Fibroblast of gingiva (primary cell): ENCODE data around the gene DENND1C.
"Not testable (repeated sequence)": the region's sequence is repeated elsewhere in the genome, so short reads cannot be mapped to it uniquely, and the experiment has no call there.

Source experiments
- DNase-seq: peaks from one replicate; pipeline ENCODE4 v3.0.0-alpha.2; 2011; ENCODE audit warnings: low read depth

The DENND1C gene

DNA sequence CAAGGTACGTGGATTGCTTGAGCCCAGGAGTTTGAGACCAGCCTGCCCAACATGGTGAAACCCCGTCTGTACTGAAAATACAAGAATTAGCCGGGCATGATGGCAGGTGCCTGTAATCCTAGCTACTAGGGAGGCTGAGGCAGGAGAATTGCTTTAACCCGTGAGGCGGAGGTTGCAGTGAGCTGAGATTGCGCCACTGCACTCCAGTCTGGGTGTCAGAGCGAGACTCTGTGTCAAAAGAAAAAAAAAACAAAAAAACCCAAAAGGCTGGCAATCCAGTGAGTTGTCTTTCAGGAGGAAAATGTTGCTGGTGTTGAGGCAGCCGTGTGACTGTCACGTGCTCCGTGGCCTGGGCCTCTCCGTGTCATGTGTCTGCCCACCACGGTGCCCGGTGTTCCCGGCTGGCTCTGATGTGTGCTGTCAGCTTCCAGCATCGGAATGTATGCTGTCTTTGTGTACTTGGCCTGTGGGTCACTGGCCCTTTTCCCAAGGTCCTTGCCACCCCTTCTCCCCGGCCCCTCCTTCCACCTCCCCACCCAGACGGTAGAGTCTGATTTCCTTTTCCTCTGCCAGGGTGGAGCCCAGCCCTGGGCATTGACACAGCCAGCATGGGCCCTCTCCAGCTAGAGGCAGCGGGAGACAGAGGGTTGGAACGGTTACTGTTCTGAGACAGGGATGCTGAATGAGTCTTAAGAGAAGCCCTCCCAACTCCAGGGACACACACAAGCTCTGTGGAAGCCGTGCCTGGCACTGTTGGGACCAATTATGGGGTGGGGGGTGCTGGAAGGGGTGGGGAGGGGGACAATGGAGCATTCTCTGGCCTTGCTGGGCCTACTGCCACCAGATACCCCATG lies 27.8 kb upstream of the DENND1C start:
- no peak for DNase-seq

DNA sequence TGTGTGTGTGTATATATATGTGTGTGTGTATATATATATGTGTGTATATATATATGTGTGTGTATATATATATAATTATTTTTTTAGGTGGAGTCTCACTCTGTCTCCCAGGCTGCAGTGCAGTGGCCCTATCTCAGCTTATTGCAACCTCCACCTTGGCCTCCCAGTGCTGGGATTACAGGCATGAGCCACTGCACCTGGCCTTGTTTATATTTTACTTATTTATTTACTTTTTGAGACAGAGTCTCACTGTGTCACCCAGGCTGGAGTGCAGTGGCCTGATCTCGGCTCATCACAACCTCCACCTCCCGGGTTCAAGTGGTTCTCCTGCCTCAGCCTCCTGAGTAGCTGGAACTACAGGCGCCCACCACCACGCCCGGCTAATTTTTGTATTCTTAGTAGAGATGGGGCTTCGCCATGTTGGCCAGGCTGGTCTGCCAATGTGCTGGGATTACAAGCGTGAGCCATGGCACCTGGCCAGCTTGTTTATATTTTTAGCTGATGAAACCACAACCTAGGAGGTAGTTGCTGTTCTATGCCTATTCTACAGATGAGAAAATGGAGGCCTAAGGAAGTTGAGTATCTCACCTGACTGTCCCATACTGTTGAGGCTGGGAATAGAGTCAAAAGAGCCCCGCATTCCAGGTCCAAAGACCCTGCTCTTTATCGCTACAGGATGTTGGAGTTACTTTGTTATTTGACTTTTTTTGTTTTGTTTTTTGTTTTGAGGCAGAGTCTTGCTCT lies 26.6 kb upstream of the DENND1C start:
- not testable (repeated sequence) for DNase-seq

DNA sequence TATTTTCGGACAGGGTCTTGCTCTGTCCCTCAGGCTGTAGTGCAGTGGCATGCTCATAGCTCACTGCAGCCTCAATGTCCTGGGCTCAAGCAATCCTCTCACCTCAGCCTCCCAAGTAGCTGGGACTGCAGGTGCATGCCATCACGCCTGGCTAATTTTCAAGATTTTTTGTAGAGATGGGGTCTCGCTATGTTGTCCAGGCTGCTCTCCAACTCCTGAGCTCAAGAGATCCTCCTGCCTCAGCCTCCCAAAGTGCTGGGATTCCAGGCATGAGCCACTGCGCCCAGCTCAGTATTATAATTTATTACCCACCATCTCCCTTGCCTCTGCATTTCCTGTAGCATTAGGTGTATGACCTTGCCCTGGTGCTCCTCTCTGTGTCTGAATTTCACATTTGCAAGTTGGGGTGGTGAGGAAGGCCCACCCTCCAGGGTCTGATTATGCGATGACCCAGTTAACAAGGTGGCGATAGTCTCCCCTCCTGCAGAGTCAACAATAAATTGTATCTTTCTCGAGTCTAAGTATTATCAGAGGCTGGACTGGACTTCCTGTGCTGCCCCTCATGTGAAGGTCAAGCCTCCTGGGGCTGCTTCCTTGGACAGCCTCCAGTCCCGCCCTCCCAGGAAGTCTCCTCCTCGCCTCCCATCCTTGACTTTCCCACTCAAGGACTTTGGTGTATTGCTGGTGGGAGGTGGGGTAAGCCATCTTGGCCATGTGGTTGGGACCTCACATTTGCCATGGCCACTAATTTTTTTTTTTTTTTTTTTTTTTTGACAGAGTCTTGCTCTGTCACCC lies 22.0 kb upstream of the DENND1C start:
- no peak for DNase-seq

DNA sequence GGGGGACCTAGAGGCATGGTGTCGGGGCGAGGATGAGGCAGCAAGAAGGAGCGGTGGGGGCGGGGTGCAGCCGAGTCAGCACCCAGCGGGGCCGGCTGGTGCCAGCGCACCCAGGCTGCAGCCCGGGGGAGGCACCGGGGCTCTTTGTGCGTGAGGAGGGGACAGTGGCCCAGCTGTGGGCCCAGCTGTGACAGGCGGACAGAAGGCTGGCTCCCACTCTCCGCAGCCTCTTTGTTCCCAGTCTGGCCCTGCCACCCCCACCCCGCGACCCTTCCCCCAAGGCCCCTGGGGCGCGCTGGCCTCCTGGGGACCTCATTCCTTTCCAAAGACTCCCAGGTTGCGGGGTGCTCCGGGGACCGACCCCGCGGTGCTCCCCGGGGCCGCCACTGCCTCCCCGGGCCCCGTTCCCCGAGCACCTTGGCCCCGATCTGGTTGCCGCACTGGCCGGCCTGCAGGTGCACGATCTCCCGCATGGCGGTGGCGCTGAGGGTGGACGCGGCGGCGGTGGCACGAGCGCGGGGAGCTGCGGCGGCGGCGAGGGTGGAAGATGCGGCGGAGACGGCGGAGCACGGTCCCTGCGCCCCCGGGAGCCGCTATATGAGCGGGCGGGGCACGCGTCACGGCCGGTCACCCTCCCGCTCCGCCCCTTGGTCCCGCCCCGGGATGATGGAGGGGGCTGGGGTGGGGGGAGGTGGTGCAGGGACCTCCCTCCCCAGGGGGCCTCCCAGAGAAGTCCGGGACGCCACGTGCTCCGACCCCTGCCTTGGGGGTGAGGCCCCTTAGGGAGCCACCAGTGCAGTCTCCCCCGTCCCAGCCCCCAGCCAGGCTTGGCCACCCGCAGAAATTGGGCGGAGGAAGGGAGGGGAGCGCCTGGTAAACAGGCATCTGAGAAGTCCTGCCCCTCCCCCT lies 20.4 kb upstream of the DENND1C start, which contains the start of gene TUBB4A:
TSS of gene TUBB4A (minus strand) at position 570 of the 909 bp plus-strand sequence. CDS start at position 473, 97 bp downstream.
- no peak for DNase-seq

DNA sequence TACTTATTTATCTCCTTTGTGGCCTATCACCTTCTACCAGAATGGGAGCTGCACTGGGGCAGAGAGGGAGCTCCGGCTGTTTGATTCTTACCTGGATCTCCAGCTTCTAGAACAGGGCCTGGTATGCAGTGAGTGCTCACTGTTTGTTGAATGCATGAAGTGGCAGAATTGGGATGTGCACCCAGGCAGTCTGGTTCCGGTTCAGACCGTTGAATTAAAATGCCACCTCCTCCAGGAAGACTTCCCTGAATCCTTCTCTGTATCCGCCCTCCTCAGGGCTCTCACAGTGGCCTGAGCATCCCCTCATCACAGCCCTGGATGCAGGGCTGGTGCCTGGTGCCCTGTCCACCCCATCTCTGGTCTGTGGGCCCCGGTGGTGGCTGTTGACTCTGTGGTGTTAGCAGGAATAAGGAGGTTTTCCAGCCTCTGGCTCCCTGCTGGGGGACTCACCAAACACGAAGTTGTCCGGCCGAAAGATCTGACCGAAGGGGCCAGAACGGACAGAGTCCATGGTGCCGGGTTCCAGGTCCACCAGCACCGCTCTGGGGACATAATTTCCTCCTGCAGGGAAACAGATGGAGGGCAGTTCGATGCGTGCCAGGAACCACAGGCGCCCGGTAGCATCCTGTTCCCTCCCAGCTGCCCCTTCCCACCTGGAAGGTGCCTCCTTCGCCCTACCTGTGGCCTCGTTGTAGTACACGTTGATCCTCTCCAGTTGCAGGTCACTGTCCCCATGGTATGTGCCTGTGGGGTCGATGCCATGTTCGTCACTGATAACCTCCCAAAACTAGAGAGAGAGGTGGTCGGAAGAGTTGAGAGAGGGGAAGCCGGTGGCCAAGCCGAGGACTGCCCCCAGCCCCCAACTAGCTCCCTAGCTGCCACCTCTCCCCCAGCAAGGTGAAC lies 19.5 kb upstream of the DENND1C start:
- DNase-seq: no peak

DNA sequence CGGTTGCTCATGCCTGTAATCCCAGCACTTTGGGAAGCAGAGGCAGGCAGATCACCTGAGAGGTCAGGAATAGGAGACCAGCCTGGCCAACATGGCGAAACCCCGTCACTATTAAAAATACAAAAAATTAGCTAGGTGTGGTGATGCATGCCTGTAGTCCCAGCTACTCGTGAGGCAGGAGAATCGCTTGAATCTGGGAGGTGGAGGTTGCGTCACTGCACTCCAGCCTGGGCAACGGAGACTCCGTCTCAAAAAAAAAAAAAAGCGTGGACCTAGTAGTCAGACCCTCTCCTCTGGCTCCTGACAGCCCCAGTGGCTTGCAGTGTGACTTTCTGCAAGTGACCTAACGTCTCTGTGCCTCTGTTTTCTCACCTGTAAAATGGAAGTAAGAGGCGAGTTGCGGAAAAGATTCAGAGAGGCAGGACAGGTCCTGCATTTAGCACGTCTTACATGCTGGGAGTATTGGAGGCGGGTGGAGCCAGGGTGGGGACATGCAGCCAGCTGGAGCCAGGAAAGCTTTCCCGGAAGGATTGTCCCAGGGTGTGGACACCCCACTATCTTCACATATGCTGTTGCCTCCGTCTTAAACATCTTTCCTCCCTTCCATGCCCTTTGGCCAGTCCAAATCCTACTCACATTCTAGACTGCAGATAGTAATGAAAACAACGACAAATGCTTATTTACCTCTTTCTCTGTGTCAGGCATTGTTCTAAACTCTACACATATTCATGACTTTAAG lies 17.6 kb upstream of the DENND1C start:
- no peak for DNase-seq

DNA sequence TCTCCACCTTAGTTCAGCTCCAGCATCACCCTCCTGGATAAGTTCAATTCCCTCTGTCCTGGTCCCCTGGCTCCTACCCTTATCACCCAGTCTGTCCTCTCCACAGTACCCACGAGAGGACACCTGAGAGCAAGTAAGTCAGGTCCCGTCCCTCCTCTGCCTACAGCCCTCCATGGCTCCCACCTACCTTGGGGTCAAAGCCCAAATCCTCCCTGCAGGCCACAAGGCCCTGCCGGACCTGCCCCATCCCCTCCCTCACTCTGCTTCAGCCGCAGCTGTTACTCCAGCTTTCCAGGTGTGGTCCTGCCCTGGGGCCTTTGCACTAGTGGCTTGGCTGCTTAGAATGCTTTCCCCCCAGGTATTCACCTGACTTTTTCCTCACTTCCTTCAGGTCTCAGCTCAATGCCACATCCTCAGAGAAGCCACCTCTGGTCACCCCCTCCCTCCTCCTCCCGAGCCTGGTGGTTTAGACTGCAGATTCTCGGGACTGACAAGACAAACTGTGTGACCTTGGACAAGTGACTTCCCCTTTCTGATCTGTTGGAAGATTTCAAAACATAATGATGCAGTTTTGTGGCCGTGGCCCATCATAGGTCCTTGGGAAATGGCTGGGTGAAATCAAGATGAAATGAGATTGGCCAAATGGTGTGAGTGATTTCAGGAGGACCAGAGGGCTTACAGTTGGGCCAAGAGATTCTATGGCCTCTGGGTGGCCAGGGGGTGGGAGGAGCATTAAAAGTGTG lies 16.9 kb upstream of the DENND1C start:
- DNase-seq: no peak

DNA sequence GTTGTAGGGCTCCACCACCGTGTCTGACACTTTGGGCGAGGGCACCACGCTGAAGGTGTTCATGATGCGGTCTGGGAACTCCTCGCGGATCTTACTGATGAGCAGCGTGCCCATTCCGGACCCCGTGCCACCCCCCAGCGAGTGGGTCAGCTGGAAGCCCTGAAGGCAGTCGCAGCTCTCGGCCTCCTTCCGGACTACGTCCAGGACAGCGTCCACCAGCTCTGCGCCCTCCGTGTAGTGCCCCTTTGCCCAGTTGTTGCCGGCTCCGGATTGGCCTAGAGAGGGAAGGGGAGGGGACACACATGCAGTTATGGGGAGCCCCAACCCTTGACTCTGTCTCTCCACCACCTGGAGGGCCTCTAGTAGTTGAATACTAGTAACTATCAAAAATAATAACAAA lies 14.4 kb upstream of the DENND1C start:
- DNase-seq: no peak

DNA sequence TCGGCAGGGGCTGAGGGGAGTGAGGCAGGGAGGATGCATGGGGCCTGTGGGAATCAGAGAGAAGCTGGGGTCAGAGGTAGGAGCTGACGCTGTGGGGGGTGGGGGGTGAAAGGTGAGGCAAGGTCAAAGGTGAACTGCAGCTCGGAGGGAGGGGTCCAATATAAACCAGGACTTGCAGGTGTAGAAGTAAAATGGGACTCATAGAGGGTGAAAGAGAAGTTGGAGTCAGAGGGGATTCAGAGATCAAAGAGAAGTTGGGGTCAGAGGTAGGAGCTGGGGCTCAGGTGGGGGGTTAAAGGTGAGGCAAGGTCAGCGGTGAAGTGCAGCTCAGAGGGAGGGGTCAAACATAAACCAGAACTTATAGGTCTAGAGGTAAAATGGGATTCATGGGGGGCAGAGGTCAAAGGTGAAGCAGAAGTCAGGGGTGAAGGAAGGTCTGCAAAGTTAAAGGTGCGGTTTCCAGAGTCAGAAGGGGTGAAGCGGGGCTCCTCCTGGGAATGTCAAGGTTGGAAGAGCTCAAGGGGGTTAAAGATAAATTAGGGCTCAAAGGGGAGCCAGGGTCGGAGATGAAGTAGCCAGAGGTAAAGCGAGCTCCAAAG lies 12.9 kb upstream of the DENND1C start:
- DNase-seq: no peak

DNA sequence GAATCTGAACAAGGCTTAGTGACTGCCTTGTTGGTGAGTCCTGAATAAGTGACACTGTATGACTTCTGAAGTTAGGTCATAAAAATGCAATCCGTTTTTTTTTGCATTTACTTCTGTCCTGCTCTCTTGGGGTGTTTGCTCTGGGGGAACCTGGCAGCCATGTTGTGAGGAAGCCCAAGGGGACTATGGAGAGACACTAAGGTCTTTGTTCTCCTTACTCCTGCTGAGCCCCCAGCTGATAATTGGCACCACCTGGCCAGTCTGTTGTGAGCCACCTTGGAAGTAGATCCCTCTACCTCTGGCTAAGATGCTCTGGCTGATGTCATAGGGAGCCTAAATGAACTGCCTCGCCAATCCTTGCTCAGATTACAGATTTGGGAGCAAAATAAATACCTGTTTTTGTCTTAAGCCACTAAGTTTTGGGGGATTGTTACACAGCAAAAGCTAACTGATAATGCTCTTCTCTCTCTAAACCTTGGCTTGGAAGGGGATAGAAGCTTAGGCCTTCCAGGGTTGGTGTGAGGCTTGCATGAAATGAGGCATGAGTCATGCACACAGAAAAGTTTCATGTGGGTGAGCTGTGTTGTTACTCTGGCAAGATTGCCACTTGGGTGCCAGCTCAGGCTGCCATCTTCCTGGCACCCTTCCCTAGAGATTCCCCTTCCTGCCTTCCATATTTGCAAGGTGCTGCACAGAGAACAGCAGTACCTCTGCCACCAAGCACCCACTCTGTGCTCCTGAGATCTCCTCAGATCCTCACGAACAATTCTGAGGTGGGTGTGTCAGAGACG lies 10.4 kb upstream of the DENND1C start:
- DNase-seq: no peak

DNA sequence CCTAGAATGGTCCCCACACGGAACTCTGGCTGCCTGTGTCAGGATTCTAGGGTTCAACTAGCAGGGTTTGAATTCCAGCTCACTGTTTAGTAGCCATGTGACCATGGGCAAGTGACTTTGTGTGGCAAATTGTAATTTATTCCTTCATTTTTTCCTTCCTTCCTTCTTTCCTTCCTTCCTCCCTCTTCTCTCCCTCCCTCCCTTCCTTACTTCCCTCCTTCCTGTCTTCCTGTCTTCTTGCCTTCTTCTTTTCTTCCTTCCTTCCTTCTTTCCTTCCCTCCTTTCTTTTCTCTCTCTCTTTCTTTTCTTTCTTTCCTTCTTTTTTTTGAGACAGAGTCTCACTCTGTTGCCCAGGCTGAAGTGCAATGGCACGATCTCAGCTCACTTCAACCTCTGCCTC lies 8.5 kb upstream of the DENND1C start:
- DNase-seq: no peak

DNA sequence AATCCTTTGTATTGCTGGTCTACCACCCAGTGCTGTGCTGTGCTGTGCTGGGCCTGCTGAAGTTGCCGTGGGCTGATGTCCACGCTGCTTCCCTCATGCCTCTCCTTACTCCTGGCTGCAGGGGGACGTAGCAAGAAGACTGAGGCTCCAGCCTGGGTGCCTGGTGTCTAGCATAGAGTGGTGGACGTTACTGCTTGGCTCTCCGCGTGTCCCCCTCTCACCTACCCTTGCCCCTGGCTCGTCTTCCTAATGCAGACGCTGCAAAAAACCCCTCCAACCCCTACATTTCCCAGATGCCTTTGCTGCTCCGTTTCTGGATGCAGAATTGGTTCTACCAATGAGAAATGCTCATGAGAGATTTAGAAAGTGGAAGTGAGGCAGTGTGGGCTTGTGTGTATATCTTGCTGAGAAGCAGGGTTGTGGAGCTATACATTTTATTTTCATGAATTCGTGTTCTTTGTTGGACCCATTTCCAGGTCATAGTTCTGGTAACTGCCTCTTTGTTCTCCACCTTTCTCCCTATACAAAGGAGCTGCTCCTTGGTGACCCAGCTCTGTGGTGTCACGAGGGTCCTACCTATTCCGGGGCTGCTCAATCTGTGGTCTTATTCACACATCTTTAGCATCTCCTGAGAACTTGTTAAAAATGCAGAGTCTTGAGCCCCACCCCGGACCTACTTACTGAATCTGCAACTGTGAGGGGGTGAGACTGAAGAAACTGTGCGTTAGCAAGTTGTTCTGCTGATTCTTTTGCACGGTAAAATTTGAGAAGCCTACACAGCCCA lies 7.9 kb upstream of the DENND1C start:
- DNase-seq: no peak

DNA sequence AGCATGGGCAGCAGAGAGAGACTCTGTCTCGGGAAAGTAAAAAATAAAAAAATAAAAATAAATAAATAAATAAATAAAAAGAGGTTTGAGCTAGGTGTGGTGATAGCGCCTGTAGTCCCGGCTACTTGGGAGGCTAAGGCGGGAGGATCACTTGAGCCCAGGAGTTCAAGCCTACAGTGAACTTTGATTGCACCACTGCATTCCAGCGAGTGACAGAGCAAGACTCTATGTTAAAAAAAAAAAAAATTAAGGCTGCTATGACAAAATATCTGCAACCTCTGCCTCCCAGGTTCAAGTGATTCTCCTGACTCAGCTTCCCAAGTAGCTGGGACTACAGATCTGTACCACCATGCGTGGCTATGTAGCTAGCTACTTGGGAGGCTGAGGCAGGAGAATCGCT lies 3.2 kb upstream of the DENND1C start:
- DNase-seq: no peak

DNA sequence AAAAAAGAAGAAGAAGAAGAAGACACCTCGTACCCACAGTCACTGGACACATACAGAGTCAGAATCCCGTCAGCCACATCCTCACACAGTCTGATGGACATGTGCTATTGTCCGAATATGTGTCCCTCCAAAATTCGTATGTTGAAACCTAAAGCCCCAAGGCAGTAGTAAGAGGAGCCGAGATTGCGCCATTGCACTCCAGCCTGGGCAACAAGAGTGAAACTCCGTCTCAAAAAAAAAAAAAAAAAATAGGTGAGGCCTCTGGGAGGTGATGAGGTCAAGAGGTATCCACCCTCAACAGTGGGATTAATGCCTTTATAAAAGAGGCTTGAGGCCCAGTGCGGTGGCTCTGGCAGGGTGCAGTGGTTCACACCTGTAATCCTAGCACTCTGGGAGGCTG lies 2.6 kb upstream of the DENND1C start:
- DNase-seq: no peak

DNA sequence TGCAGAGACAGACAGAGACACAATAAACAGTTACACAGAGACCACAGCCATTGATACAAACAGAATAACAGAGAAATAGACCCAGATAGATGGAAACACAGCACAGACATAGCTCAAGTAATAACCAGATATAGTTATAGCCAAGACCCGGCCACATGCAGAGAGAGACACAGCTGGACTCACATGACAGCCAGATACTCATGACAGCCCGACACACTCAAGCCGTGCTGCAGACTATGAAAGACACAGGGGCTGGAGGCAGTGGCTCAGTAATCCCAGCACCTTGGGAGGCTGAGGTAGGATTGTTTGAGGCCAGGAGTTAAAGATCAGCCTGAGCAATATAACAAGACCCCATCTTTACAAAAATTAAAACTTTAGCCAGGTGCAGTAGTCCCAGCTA lies 1.6 kb upstream of the DENND1C start:
- no peak for DNase-seq

DNA sequence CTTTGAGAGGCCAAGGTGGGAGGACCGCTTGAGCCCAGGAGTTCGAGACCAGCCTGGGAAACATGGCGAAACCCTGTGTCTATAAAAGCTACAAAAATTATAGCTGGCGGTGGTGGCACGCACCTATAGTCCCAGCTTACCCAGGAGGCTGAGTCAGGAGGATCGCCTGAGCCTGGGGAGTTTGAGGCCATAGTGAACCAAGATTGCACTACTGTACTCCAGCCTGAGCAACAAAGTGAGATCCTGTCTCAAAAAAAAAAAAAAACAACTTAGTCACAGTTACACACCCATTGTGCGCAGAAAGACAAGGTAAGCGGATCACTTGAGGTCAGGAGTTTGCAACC lies 728 bp upstream of the DENND1C start:
- DNase-seq: no peak

DNA sequence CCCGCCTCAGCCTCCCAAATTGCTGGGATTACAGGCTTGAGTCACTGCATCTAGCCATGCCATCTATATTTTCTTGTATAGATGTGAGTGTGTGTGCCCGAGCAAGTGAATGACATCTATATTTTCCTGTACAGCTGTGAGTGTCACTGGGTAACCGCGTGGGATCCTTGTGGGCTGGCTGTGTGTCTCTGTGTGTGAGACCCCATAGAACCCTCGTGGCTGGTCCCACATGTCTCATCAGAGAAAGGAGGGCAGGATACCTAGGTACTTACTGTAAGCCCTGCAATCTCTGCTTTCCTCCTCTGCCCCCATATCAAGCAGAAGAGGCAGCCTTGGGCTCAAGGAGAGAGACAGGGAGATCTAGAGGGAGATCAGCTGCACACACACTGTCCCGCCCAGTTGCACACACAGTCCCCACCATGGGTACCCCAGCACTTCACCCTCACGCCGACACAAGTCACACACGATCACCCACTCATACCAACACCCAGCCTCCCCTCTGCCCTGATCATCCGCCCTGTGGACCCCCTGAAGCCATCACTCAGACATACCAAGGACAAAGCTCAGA lies 655 bp downstream of the DENND1C start:
- no peak for DNase-seq
